ENCODE data around the gene NCOA3.
"Not testable (repeated sequence)": the region's sequence is repeated elsewhere in the genome, so short reads cannot be mapped to it uniquely, and the experiment has no call there.

NCOA3 gene

GRCh38 chr20:47591231-47591630, 89.5 kb downstream of the NCOA3 start:
- Histone ChIP-seq H2BK15ac (ENCODE audit: low read depth, poor library complexity, severe bottlenecking) (no peak overlapping the region), H3K36me3 (ENCODE audit: control insufficient read depth in 1 of 2, insufficient read depth in 2 of 2, low read depth in 1 of 2, low read length in 2 of 2) (peaks cover 4 to 24% of the 10 kb centered on the region in 2 experiments), H4K8ac (ENCODE audit: low read length) (no peak overlapping the region), H3K23ac (ENCODE audit: low read length in 2 of 2) (no peak overlapping the region), H2AK5ac (ENCODE audit: low read length, severe bottlenecking) (no peak overlapping the region), H3K14ac (ENCODE audit: low read length in 2 of 2) (no peak overlapping the region), H3K4ac (ENCODE audit: low read depth in 1 of 2, low read length in 2 of 2) (no peak overlapping the region), H3K79me1 (replicated peaks; ENCODE audit: low read length, poor library complexity, severe bottlenecking) (peaks cover 22% of the 10 kb centered on the region), H3K18ac (ENCODE audit: low read depth in 1 of 2, low read length in 2 of 2) (no peak overlapping the region), H3K4me3 (ENCODE audit: insufficient read depth in 1 of 2, low read depth in 1 of 2, low read length in 2 of 2) (no peak overlapping the region), H2BK5ac (ENCODE audit: low read depth, low read length, poor library complexity, severe bottlenecking) (no peak overlapping the region), H3K4me1 (ENCODE audit: control insufficient read depth, insufficient read depth, low read depth, low read length) (peaks cover 1% of the 10 kb centered on the region), H2BK120ac (ENCODE audit: low read depth, low read length) (no peak overlapping the region), H3K4me2 (ENCODE audit: low read length, poor library complexity, severe bottlenecking) (no peak overlapping the region), H4K91ac (ENCODE audit: low read length) (no peak overlapping the region), H2AFZ (ENCODE audit: low read depth, low read length) (no peak overlapping the region), H3K9me3 (ENCODE audit: control insufficient read depth, low read length) (no peaks in the 10 kb centered on the region), H3K27me3 (ENCODE audit: control insufficient read depth in 1 of 2, insufficient read depth in 1 of 2, low read length in 2 of 2) (no peaks in the 10 kb centered on the region), H3K9ac (ENCODE audit: low read length) (no peak overlapping the region), H2BK12ac (ENCODE audit: low read length in 2 of 2) (no peak overlapping the region), H3K27ac (ENCODE audit: low read length, poor library complexity, severe bottlenecking) (no peak overlapping the region)
- DNase-seq: no peak
- 100% methylated on average over 1 of the region's 1 CpG for WGBS

- Histone ChIP-seq H2AFZ (ENCODE audit: low read depth, low read length) (no peak overlapping the region), H2BK12ac (ENCODE audit: low read length in 2 of 2) (no peak overlapping the region), H3K9ac (ENCODE audit: low read length) (no peak overlapping the region), H3K14ac (ENCODE audit: low read length in 2 of 2) (no peak overlapping the region), H2BK120ac (ENCODE audit: low read depth, low read length) (no peak overlapping the region), H2BK5ac (ENCODE audit: low read depth, low read length, poor library complexity, severe bottlenecking) (no peak overlapping the region), H2BK15ac (ENCODE audit: low read depth, poor library complexity, severe bottlenecking) (no peak overlapping the region), H4K91ac (ENCODE audit: low read length) (no peak overlapping the region), H3K27ac (ENCODE audit: low read length, poor library complexity, severe bottlenecking) (no peak overlapping the region), H3K4ac (ENCODE audit: low read depth in 1 of 2, low read length in 2 of 2) (no peak overlapping the region), H3K23ac (ENCODE audit: low read length in 2 of 2) (no peak overlapping the region), H3K4me3 (ENCODE audit: insufficient read depth in 1 of 2, low read depth in 1 of 2, low read length in 2 of 2) (no peak overlapping the region), H3K27me3 (ENCODE audit: control insufficient read depth in 1 of 2, insufficient read depth in 1 of 2, low read length in 2 of 2) (no peaks in the 10 kb centered on the region), H3K4me2 (ENCODE audit: low read length, poor library complexity, severe bottlenecking) (no peak overlapping the region), H3K9me3 (ENCODE audit: control insufficient read depth, low read length) (no peaks in the 10 kb centered on the region), H3K36me3 (ENCODE audit: control insufficient read depth in 1 of 2, insufficient read depth in 2 of 2, low read depth in 1 of 2, low read length in 2 of 2) (peaks cover 4 to 20% of the 10 kb centered on the region in 2 experiments), H2AK5ac (ENCODE audit: low read length, severe bottlenecking) (no peak overlapping the region), H4K8ac (ENCODE audit: low read length) (no peak overlapping the region), H3K79me1 (replicated peaks; ENCODE audit: low read length, poor library complexity, severe bottlenecking) (peaks cover 14% of the 10 kb centered on the region), H3K18ac (ENCODE audit: low read depth in 1 of 2, low read length in 2 of 2) (no peak overlapping the region), H3K4me1 (ENCODE audit: control insufficient read depth, insufficient read depth, low read depth, low read length) (peaks cover 4% of the 10 kb centered on the region)
- DNase-seq: no peak
- 95% methylated on average over 6 of the region's 6 CpGs for WGBS
These were observed 92.5 kb downstream of the NCOA3 start for GRCh38 chr20:47594157-47594556.

- H3K14ac ChIP-seq (ENCODE audit: low read length in 2 of 2); H3K4me1 ChIP-seq (ENCODE audit: control insufficient read depth, insufficient read depth, low read depth, low read length); H3K4me3 ChIP-seq (ENCODE audit: insufficient read depth in 1 of 2, low read depth in 1 of 2, low read length in 2 of 2); H2BK5ac ChIP-seq (ENCODE audit: low read depth, low read length, poor library complexity, severe bottlenecking); H3K4me2 ChIP-seq (ENCODE audit: low read length, poor library complexity, severe bottlenecking); H2BK15ac ChIP-seq (ENCODE audit: low read depth, poor library complexity, severe bottlenecking); H2BK120ac ChIP-seq (ENCODE audit: low read depth, low read length); H3K18ac ChIP-seq (ENCODE audit: low read depth in 1 of 2, low read length in 2 of 2); H3K27ac ChIP-seq (ENCODE audit: low read length, poor library complexity, severe bottlenecking); H2AK5ac ChIP-seq (ENCODE audit: low read length, severe bottlenecking); H3K23ac ChIP-seq (ENCODE audit: low read length in 2 of 2); H4K8ac ChIP-seq (ENCODE audit: low read length); H2AFZ ChIP-seq (ENCODE audit: low read depth, low read length); H3K9ac ChIP-seq (ENCODE audit: low read length); H3K27me3 ChIP-seq (ENCODE audit: control insufficient read depth in 1 of 2, insufficient read depth in 1 of 2, low read length in 2 of 2); H2BK12ac ChIP-seq (ENCODE audit: low read length in 2 of 2); H3K4ac ChIP-seq (ENCODE audit: low read depth in 1 of 2, low read length in 2 of 2); H4K91ac ChIP-seq (ENCODE audit: low read length); DNase-seq; H3K9me3 ChIP-seq (ENCODE audit: control insufficient read depth, low read length): not testable (repeated sequence)
- WGBS: 99% methylated on average over 10 of the region's 10 CpGs
- Histone ChIP-seq H3K36me3 (ENCODE audit: control insufficient read depth in 1 of 2, insufficient read depth in 2 of 2, low read depth in 1 of 2, low read length in 2 of 2) (peaks cover 4 to 20% of the 10 kb centered on the region in 2 experiments), H3K79me1 (replicated peaks; ENCODE audit: low read length, poor library complexity, severe bottlenecking) (peaks cover 14% of the 10 kb centered on the region)
These were observed 93.5 kb downstream of the NCOA3 start for GRCh38 chr20:47595138-47595537.

DNA sequence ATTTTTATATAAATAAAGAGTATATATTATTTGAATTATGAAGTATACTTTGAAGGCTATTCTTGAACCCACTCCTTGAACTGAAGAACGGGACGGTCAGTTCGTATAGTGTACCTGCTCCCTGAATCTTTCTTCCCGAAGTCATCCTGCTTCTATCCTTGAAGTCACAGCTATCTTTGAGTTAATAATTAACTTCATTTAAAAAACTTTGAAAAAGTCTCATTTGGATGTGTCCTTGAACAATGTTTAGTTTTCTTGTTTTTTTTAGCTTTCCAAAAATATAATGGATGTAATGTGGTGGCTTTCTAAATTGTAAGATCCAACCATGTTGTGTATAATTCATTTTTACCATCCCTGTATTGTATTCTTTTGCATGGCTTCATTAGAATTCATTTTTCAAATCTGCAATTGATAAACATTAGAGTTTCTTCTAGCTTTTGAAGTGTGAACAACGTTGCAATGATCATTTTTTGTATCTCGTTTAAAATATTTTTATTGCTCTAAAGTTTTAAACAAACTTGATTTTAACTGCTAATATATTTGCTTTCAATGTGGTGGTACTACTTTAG, 94.4 kb downstream of the NCOA3 start:
- peaks cover 13% of the 10 kb centered on the region for H3K79me1 ChIP-seq (replicated peaks; ENCODE audit: low read length, poor library complexity, severe bottlenecking)
- H2BK15ac ChIP-seq (ENCODE audit: low read depth, poor library complexity, severe bottlenecking): no peak overlapping the region
- no peak overlapping the region for H3K27ac ChIP-seq (ENCODE audit: low read length, poor library complexity, severe bottlenecking)
- peaks cover 0 to 15% of the 10 kb centered on the region in 2 experiments for H3K36me3 ChIP-seq (ENCODE audit: control insufficient read depth in 1 of 2, insufficient read depth in 2 of 2, low read depth in 1 of 2, low read length in 2 of 2)
- no peak overlapping the region for H4K91ac ChIP-seq (ENCODE audit: low read length)
- no peak overlapping the region for H3K9ac ChIP-seq (ENCODE audit: low read length)
- no peak overlapping the region for H4K8ac ChIP-seq (ENCODE audit: low read length)
- no peak for DNase-seq
- no peak overlapping the region for H2BK12ac ChIP-seq (ENCODE audit: low read length in 2 of 2)
- no peak overlapping the region for H2AFZ ChIP-seq (ENCODE audit: low read depth, low read length)
- H3K14ac ChIP-seq (ENCODE audit: low read length in 2 of 2): no peak overlapping the region
- H3K18ac ChIP-seq (ENCODE audit: low read depth in 1 of 2, low read length in 2 of 2): no peak overlapping the region
- no peak overlapping the region for H3K4me3 ChIP-seq (ENCODE audit: insufficient read depth in 1 of 2, low read depth in 1 of 2, low read length in 2 of 2)
- H2AK5ac ChIP-seq (ENCODE audit: low read length, severe bottlenecking): no peak overlapping the region
- H2BK120ac ChIP-seq (ENCODE audit: low read depth, low read length): no peak overlapping the region
- no peaks in the 10 kb centered on the region for H3K27me3 ChIP-seq (ENCODE audit: control insufficient read depth in 1 of 2, insufficient read depth in 1 of 2, low read length in 2 of 2)
- no peak overlapping the region for H2BK5ac ChIP-seq (ENCODE audit: low read depth, low read length, poor library complexity, severe bottlenecking)
- no peak overlapping the region for H3K4me2 ChIP-seq (ENCODE audit: low read length, poor library complexity, severe bottlenecking)
- H3K23ac ChIP-seq (ENCODE audit: low read length in 2 of 2): no peak overlapping the region
- H3K9me3 ChIP-seq (ENCODE audit: control insufficient read depth, low read length): no peaks in the 10 kb centered on the region
- H3K4ac ChIP-seq (ENCODE audit: low read depth in 1 of 2, low read length in 2 of 2): no peak overlapping the region
- WGBS: 94% methylated on average over 3 of the region's 6 CpGs
- peaks cover 4% of the 10 kb centered on the region for H3K4me1 ChIP-seq (ENCODE audit: control insufficient read depth, insufficient read depth, low read depth, low read length)

All from mesenchymal stem cell (in vitro differentiated cells and primary cell).